ENCODE measurements around the gene EIF4A3. TPM values are rescaled to one million over a fixed set of nuclear protein-coding genes. Genes with fewer than 3 reads are reported as not detected.

EIF4A3 gene
- total RNA-seq, 4 donors from 2014 or later, result 37.0 to 74.5 (median 55.8) TPM

DNA sequence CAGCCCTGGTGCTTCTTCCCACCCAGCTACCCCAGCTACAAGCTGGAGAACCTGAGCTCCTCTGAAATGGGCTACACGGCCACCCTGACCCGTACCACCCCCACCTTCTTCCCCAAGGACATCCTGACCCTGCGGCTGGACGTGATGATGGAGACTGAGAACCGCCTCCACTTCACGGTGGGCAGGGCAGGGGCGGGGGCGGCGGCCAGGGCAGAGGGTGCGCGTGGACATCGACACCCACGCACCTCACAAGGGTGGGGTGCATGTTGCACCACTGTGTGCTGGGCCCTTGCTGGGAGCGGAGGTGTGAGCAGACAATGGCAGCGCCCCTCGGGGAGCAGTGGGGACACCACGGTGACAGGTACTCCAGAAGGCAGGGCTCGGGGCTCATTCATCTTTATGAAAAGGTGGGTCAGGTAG lies 42.0 kb downstream of the EIF4A3 start:
- no peak for DNase-seq
- no peaks in the 10 kb centered on the region for H3K9me3 ChIP-seq
- WGBS, 2 donors (ENCODE audit: low coverage in 1 of 2), result 90% methylated on average over 18 of the region's 18 CpGs; no CpG with 5 or more reads in 1 of the 2 donors
- no peak overlapping the region for H3K27ac ChIP-seq
- intact Hi-C loops (cut with DNase I; ENCODE audit: low total_unique reads) (no loop called here), in situ Hi-C loops (cut with MboI; ENCODE audit: low pct_ligation_motif_present in 1 of 4, low pct_unique_long_range_greater_than_20kb in 1 of 4, low sequenced_read_pairs in 3 of 4) (no loop called here)
- TF ChIP-seq, protein P1, sequence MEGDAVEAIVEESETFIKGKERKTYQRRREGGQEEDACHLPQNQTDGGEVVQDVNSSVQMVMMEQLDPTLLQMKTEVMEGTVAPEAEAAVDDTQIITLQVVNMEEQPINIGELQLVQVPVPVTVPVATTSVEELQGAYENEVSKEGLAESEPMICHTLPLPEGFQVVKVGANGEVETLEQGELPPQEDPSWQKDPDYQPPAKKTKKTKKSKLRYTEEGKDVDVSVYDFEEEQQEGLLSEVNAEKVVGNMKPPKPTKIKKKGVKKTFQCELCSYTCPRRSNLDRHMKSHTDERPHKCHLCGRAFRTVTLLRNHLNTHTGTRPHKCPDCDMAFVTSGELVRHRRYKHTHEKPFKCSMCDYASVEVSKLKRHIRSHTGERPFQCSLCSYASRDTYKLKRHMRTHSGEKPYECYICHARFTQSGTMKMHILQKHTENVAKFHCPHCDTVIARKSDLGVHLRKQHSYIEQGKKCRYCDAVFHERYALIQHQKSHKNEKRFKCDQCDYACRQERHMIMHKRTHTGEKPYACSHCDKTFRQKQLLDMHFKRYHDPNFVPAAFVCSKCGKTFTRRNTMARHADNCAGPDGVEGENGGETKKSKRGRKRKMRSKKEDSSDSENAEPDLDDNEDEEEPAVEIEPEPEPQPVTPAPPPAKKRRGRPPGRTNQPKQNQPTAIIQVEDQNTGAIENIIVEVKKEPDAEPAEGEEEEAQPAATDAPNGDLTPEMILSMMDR (IDR thresholded peaks at IDR 0.05), result no peak
- no peaks in the 10 kb centered on the region for H3K36me3 ChIP-seq
- H3K27me3 ChIP-seq, result no peaks in the 10 kb centered on the region
- peaks cover 6 to 19% (median 17%) of the 10 kb centered on the region in 4 donors for H3K4me1 ChIP-seq
- H3K4me3 ChIP-seq, result no peak overlapping the region

DNA sequence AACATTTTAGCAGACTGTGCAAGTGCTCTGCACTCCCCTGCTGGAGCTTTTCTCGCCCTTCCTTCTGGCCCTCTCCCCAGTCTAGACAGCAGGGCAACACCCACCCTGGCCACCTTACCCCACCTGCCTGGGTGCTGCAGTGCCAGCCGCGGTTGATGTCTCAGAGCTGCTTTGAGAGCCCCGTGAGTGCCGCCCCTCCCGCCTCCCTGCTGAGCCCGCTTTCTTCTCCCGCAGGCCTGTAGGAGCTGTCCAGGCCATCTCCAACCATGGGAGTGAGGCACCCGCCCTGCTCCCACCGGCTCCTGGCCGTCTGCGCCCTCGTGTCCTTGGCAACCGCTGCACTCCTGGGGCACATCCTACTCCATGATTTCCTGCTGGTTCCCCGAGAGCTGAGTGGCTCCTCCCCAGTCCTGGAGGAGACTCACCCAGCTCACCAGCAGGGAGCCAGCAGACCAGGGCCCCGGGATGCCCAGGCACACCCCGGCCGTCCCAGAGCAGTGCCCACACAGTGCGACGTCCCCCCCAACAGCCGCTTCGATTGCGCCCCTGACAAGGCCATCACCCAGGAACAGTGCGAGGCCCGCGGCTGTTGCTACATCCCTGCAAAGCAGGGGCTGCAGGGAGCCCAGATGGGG lies 42.5 kb downstream of the EIF4A3 start:
- intact Hi-C loops (cut with DNase I; ENCODE audit: low total_unique reads), result no loop called here
- no peaks in the 10 kb centered on the region for H3K27me3 ChIP-seq
- in situ Hi-C loops (cut with MboI; ENCODE audit: low pct_ligation_motif_present in 1 of 4, low pct_unique_long_range_greater_than_20kb in 1 of 4, low sequenced_read_pairs in 3 of 4), result no loop called here
- peaks cover 6 to 19% (median 17%) of the 10 kb centered on the region in 4 donors for H3K4me1 ChIP-seq
- no peak overlapping the region for H3K27ac ChIP-seq
- no peak for DNase-seq
- 79% methylated on average over 26 of the region's 26 CpGs; no CpG with 5 or more reads in 1 of the 2 donors for WGBS, 2 donors (ENCODE audit: low coverage in 1 of 2)
- H3K4me3 ChIP-seq, result no peak overlapping the region
- no peaks in the 10 kb centered on the region for H3K36me3 ChIP-seq
- H3K9me3 ChIP-seq, result no peaks in the 10 kb centered on the region
- TF ChIP-seq POLR2A (IDR thresholded peaks at IDR 0.05) (no peak), POLR2AphosphoS5 (IDR thresholded peaks at IDR 0.05) (no peak), EP300 (IDR thresholded peaks at IDR 0.05; ENCODE audit: low read depth) (no peak)
- TF ChIP-seq, protein P1 (IDR thresholded peaks at IDR 0.05), result no peak

DNA sequence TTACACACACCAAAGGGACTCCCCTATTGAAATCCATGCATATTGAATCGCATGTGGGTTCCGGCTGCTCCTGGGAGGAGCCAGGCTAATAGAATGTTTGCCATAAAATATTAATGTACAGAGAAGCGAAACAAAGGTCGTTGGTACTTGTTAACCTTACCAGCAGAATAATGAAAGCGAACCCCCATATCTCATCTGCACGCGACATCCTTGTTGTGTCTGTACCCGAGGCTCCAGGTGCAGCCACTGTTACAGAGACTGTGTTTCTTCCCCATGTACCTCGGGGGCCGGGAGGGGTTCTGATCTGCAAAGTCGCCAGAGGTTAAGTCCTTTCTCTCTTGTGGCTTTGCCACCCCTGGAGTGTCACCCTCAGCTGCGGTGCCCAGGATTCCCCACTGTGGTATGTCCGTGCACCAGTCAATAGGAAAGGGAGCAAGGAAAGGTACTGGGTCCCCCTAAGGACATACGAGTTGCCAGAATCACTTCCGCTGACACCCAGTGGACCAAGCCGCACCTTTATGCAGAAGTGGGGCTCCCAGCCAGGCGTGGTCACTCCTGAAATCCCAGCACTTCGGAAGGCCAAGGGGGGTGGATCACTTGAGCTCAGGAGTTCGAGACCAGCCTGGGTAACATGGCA lies 43.4 kb downstream of the EIF4A3 start:
- TF ChIP-seq EP300 (IDR thresholded peaks at IDR 0.05; ENCODE audit: low read depth), result no peak
- in situ Hi-C loops (cut with MboI; ENCODE audit: low pct_ligation_motif_present in 1 of 4, low pct_unique_long_range_greater_than_20kb in 1 of 4, low sequenced_read_pairs in 3 of 4) (no loop called here), intact Hi-C loops (cut with DNase I; ENCODE audit: low total_unique reads) (no loop called here)
- peaks cover 6 to 19% (median 17%) of the 10 kb centered on the region in 4 donors for H3K4me1 ChIP-seq
- no peak overlapping the region for H3K27ac ChIP-seq
- H3K9me3 ChIP-seq, result no peaks in the 10 kb centered on the region
- H3K36me3 ChIP-seq, result no peaks in the 10 kb centered on the region
- H3K27me3 ChIP-seq, result no peaks in the 10 kb centered on the region
- H3K4me3 ChIP-seq, result no peak overlapping the region
- WGBS, 2 donors (ENCODE audit: low coverage in 1 of 2), result 89% methylated on average over 19 of the region's 19 CpGs; no CpG with 5 or more reads in 1 of the 2 donors
- DNase-seq, result no peak

DNA sequence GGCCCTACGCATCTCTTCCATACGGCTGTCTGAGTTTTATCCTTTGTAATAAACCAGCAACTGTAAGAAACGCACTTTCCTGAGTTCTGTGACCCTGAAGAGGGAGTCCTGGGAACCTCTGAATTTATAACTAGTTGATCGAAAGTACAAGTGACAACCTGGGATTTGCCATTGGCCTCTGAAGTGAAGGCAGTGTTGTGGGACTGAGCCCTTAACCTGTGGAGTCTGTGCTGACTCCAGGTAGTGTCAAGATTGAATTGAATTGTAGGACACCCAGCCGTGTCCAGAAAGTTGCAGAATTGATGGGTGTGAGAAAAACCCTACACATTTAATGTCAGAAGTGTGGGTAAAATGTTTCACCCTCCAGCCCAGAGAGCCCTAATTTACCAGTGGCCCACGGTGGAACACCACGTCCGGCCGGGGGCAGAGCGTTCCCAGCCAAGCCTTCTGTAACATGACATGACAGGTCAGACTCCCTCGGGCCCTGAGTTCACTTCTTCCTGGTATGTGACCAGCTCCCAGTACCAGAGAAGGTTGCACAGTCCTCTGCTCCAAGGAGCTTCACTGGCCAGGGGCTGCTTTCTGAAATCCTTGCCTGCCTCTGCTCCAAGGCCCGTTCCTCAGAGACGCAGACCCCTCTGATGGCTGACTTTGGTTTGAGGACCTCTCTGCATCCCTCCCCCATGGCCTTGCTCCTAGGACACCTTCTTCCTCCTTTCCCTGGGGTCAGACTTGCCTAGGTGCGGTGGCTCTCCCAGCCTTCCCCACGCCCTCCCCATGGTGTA lies 44.1 kb downstream of the EIF4A3 start:
- no peak for TF ChIP-seq POLR2AphosphoS5 (IDR thresholded peaks at IDR 0.05)
- TF ChIP-seq, protein P1 (IDR thresholded peaks at IDR 0.05), result no peak
- no peak for TF ChIP-seq POLR2A (IDR thresholded peaks at IDR 0.05)
- TF ChIP-seq EP300 (IDR thresholded peaks at IDR 0.05; ENCODE audit: low read depth), result no peak
- intact Hi-C loops (cut with DNase I; ENCODE audit: low total_unique reads) (no loop called here), in situ Hi-C loops (cut with MboI; ENCODE audit: low pct_ligation_motif_present in 1 of 4, low pct_unique_long_range_greater_than_20kb in 1 of 4, low sequenced_read_pairs in 3 of 4) (no loop called here)
- no peaks in the 10 kb centered on the region for H3K9me3 ChIP-seq
- no peak for DNase-seq
- 50 to 89% methylated on average over 1 to 15 of the region's 15 CpGs for WGBS, 2 donors (ENCODE audit: low coverage in 1 of 2)
- no peaks in the 10 kb centered on the region for H3K27me3 ChIP-seq
- peaks cover 6 to 19% (median 17%) of the 10 kb centered on the region in 4 donors for H3K4me1 ChIP-seq
- no peak overlapping the region for H3K27ac ChIP-seq
- peak overlapping the region in 1 of 4 donors; percentile 65 for H3K4me3 ChIP-seq
- no peaks in the 10 kb centered on the region for H3K36me3 ChIP-seq

All from transverse colon (tissue), 4 donors.